ENCODE results near the gene ASIC4.

GRCh38 chr2:219520079-219520478, 5.8 kb downstream of the ASIC4 start:
- TF ChIP-seq CTCF (IDR thresholded peaks at IDR 0.05) (no peak), POLR2AphosphoS5 (IDR thresholded peaks at IDR 0.05; ENCODE audit: low read depth, low read length) (no peak), SIN3A (IDR thresholded peaks at IDR 0.05; ENCODE audit: borderline replicate concordance, insufficient read depth, low read depth, low read length) (no peak), REST (IDR thresholded peaks at IDR 0.05; ENCODE audit: insufficient read depth in 1 of 2, low read depth in 2 of 2, low read length in 1 of 2) (no peak), TCF7L2 (IDR thresholded peaks at IDR 0.05; ENCODE audit: low read depth, low read length) (no peak)
